Measurements from ENCODE around the gene SUMO4. TPM values are rescaled to one million over a fixed set of nuclear protein-coding genes. Genes with fewer than 3 reads are reported as not detected.

Gene SUMO4
- total and polyA plus RNA-seq, 4 donors, result 0.83 to 3.3 (median 0.84) TPM; not detected in 1

DNA sequence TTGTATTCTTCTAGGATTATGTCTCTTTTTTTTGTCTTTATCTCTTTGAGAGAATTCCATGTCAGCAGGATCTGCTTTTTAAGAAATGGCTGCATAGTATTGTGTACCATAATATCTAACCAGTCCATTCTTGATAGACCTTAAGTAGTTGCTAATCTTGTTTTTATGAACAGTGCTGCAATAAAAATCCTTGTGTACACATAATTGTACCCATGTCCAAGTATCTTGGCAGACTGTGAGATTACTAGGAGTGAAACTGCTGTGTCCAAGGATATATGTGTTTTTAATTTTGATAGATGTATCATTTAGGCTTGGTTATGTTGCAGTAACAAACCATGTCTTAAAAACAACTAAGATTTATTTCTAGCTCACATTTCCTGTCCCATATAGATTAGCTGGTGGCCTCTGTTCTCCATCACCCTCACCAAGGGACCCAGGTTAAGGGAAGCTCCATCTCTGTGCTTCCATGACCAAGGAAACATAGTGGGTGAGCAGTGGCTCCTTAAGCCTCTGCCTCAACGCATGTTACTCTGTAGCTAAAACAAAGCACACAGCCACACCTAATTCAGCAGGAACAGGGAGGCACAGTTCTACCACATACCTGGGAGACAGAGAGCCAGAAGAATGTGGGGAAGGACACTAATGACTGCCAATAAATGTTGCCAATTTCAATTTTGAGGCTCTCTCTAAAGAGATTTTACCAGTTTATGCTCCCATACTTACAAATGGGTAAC is 12.1 kb upstream of the SUMO4 start:
- Histone ChIP-seq H3K36me3 (ENCODE audit: control insufficient read depth in 4 of 4, insufficient read depth in 3 of 4, low read depth in 1 of 4, low read length in 3 of 4) (peaks cover 0 to 5% (median 1%) of the 10 kb centered on the region in 4 donors), H3K9me3 (ENCODE audit: control insufficient read depth in 4 of 4, low read length in 3 of 4) (peaks cover 0 to 1% (median 0%) of the 10 kb centered on the region in 4 donors), H3K27ac (ENCODE audit: low read depth in 1 of 2, low read length in 2 of 2) (no peak overlapping the region), H3K9ac (ENCODE audit: low read depth in 1 of 2, low read length in 2 of 2) (no peak overlapping the region), H3K27me3 (ENCODE audit: control insufficient read depth in 4 of 4, insufficient read depth in 4 of 4, low read length in 3 of 4) (no peaks in the 10 kb centered on the region), H3K4me1 (ENCODE audit: control insufficient read depth in 4 of 4, insufficient read depth in 4 of 4, low read length in 3 of 4) (peaks cover 0 to 12% (median 10%) of the 10 kb centered on the region in 4 donors), H3K4me3 (ENCODE audit: low read depth in 1 of 3, low read length in 3 of 3) (no peak overlapping the region)
- TF ChIP-seq HNF4G (IDR thresholded peaks at IDR 0.05), result no peak
- no peak for DNase-seq (ENCODE audit: low spot score)
- WGBS, result 90% methylated on average over 1 of the region's 1 CpG

DNA sequence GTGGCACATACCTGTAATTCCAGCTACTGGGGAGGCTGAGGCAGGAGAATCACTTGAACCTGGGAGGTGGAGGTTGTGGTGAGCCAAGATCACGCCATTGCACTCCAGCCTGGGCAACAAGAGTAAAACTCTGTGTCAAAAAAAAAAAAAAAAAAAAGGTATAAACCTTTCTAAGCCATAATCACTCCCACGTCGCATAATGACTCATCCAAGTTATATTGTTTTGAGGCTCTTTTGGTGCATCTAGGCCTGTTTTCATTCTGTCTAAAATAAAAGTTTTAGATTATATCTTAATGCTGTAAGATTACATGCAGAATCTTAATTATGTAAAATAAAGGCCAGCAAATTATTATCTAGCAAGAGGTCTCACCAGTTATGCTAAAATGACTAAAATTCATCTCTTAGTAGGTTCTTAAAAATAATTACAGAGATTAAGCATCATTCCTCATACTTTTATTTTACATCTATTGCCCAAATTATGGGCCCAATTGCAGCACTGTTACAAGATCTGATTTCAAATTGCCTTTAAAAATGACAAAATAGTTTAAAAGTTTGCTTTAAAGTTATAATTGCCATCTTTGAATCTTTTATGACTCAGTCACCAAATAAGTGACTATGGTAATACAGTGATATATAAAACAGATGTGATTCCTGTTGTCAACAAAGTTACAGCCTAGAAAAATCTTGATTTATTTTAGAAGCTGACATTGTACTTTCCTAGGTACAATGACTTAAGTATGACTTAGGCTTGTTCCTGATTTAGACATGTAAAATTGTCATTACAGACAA is 10.4 kb upstream of the SUMO4 start:
- peaks cover 0 to 17% (median 9%) of the 10 kb centered on the region in 4 donors for H3K4me1 ChIP-seq (ENCODE audit: control insufficient read depth in 4 of 4, insufficient read depth in 4 of 4, low read length in 3 of 4)
- 93% methylated on average over 3 of the region's 3 CpGs for WGBS
- H3K27me3 ChIP-seq (ENCODE audit: control insufficient read depth in 4 of 4, insufficient read depth in 4 of 4, low read length in 3 of 4), result no peaks in the 10 kb centered on the region
- no peak overlapping the region for H3K4me3 ChIP-seq (ENCODE audit: low read depth in 1 of 3, low read length in 3 of 3)
- peaks cover 0 to 4% (median 1%) of the 10 kb centered on the region in 4 donors for H3K36me3 ChIP-seq (ENCODE audit: control insufficient read depth in 4 of 4, insufficient read depth in 3 of 4, low read depth in 1 of 4, low read length in 3 of 4)
- peaks cover 0 to 1% (median 0%) of the 10 kb centered on the region in 4 donors for H3K9me3 ChIP-seq (ENCODE audit: control insufficient read depth in 4 of 4, low read length in 3 of 4)
- no peak overlapping the region for H3K27ac ChIP-seq (ENCODE audit: low read depth in 1 of 2, low read length in 2 of 2)
- DNase-seq (ENCODE audit: low spot score), result no peak
- no peak overlapping the region for H3K9ac ChIP-seq (ENCODE audit: low read depth in 1 of 2, low read length in 2 of 2)
- no peak for TF ChIP-seq HNF4A (conservative IDR thresholded peaks at IDR 0.05)

DNA sequence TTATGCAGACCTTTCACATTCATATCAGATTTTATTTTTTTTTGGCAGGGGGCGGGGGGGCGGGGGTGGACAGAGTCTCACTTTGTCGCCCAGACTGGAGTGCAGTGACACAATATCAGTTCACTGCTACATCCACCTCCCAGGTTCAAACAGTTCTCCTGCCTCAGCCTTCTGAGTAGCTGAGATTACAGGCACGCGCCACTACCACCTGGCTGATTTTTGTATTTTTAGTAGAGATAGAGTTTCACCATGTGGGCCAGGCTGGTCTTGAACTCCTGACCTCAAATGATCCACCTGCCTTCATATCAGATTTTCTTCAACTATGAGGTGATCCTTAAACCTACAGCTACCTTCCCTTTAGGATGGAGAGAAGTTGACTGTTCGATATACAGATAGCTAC is 8.0 kb upstream of the SUMO4 start:
- WGBS, result 95% methylated on average over 6 of the region's 6 CpGs
- H3K27ac ChIP-seq (ENCODE audit: low read depth in 1 of 2, low read length in 2 of 2), result peak overlapping the region in 1 of 2 donors; percentile 18
- no peak for DNase-seq (ENCODE audit: low spot score)
- H3K9ac ChIP-seq (ENCODE audit: low read depth in 1 of 2, low read length in 2 of 2), result no peak overlapping the region
- H3K4me1 ChIP-seq (ENCODE audit: control insufficient read depth in 4 of 4, insufficient read depth in 4 of 4, low read length in 3 of 4), result peaks cover 2 to 20% (median 12%) of the 10 kb centered on the region in 4 donors
- peaks cover 0 to 5% (median 1%) of the 10 kb centered on the region in 4 donors for H3K36me3 ChIP-seq (ENCODE audit: control insufficient read depth in 4 of 4, insufficient read depth in 3 of 4, low read depth in 1 of 4, low read length in 3 of 4)
- no peaks in the 10 kb centered on the region for H3K9me3 ChIP-seq (ENCODE audit: control insufficient read depth in 4 of 4, low read length in 3 of 4)
- no peak overlapping the region for H3K4me3 ChIP-seq (ENCODE audit: low read depth in 1 of 3, low read length in 3 of 3)
- TF ChIP-seq FOXA1 (IDR thresholded peaks at IDR 0.05), result no peak
- TF ChIP-seq GABPA (IDR thresholded peaks at IDR 0.05 in 1 of 2, conservative IDR thresholded peaks at IDR 0.05 in 1 of 2), result no peak
- TF ChIP-seq NR2F2 (IDR thresholded peaks at IDR 0.05), result no peak
- TF ChIP-seq RXRA (IDR thresholded peaks at IDR 0.05), result no peak
- no peak for TF ChIP-seq HNF4A (conservative IDR thresholded peaks at IDR 0.05)
- no peak for TF ChIP-seq EGR1 (IDR thresholded peaks at IDR 0.05; ENCODE audit: low read depth in 2 of 2)
- no peak for TF ChIP-seq JUND (IDR thresholded peaks at IDR 0.05)
- TF ChIP-seq, protein P1, sequence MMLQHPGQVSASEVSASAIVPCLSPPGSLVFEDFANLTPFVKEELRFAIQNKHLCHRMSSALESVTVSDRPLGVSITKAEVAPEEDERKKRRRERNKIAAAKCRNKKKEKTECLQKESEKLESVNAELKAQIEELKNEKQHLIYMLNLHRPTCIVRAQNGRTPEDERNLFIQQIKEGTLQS (IDR thresholded peaks at IDR 0.05), result no peak
- H3K27me3 ChIP-seq (ENCODE audit: control insufficient read depth in 4 of 4, insufficient read depth in 4 of 4, low read length in 3 of 4), result no peaks in the 10 kb centered on the region

DNA sequence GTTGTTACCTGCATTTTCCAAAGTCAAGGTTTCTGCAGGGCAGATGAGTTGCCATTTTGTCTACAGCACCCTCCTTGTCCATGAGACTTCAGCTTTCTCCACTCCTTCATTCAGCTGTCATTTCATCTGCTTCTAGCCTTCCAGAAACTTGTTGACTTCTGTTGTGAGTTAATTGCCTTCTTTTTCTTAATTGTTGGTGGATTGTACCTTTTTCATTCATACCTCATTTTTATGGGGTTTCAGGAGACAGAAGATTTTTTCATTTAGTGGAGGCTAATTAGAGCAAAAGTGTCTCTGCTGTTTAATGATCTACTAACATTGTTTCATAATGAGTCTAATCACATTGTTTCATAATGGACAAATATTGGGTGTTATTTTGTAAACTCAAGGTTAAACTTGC is 7.5 kb upstream of the SUMO4 start:
- peaks cover 2 to 23% (median 13%) of the 10 kb centered on the region in 4 donors for H3K4me1 ChIP-seq (ENCODE audit: control insufficient read depth in 4 of 4, insufficient read depth in 4 of 4, low read length in 3 of 4)
- H3K9me3 ChIP-seq (ENCODE audit: control insufficient read depth in 4 of 4, low read length in 3 of 4), result no peaks in the 10 kb centered on the region
- peak overlapping the region in 1 of 2 donors; percentile 18 for H3K27ac ChIP-seq (ENCODE audit: low read depth in 1 of 2, low read length in 2 of 2)
- H3K36me3 ChIP-seq (ENCODE audit: control insufficient read depth in 4 of 4, insufficient read depth in 3 of 4, low read depth in 1 of 4, low read length in 3 of 4), result peaks cover 0 to 5% (median 1%) of the 10 kb centered on the region in 4 donors
- H3K4me3 ChIP-seq (ENCODE audit: low read depth in 1 of 3, low read length in 3 of 3), result no peak overlapping the region
- no peak for TF ChIP-seq YY1 (IDR thresholded peaks at IDR 0.05)
- TF ChIP-seq, protein P1 (IDR thresholded peaks at IDR 0.05), result no peak
- H3K9ac ChIP-seq (ENCODE audit: low read depth in 1 of 2, low read length in 2 of 2), result no peak overlapping the region
- no peaks in the 10 kb centered on the region for H3K27me3 ChIP-seq (ENCODE audit: control insufficient read depth in 4 of 4, insufficient read depth in 4 of 4, low read length in 3 of 4)
- no peak for DNase-seq (ENCODE audit: low spot score)
